Measurements from ENCODE around the gene PCDH9.
"Not testable (repeated sequence)": the region's sequence is repeated elsewhere in the genome, so short reads cannot be mapped to it uniquely, and the experiment has no call there.

The PCDH9 gene

DNA sequence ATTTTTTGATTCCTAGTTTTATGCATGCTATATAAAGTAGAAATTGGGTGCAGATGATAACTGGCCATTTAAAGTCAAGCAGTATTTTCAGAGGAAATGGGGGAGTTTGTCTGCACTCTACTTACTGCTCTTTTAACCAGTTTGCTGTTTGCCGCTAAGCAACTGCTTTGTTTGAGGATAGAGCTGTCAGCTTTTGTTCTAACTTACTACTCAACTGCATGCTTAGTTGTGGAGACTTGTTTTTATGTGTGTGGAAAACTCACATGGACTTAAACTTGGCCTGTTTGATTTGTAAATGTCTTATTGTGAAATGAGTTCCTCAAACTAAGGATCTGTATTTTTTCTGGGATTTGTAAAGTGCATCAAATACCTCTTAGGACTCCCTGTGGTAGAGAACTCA lies 591.1 kb downstream of the PCDH9 start:
- DNase-seq, result no peak

DNA sequence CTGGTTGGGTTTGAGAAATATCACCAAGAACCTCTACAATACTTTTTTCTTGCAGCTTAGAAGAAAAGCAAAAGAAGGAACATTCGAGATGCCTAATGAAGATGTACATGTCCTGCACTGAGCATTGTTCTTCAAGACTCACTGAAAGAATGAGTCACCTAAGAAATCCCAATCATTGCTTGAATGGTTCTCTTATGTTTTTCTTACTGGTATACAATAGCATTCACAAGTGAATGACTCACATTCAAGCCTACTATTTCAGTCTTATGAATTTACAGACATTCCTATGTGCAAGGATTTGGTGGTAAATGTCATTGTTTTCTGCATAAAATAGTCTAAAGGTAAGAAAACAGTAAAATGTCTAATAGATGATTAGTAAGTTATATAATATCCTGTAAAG lies 594.6 kb downstream of the PCDH9 start:
- DNase-seq, result no peak

DNA sequence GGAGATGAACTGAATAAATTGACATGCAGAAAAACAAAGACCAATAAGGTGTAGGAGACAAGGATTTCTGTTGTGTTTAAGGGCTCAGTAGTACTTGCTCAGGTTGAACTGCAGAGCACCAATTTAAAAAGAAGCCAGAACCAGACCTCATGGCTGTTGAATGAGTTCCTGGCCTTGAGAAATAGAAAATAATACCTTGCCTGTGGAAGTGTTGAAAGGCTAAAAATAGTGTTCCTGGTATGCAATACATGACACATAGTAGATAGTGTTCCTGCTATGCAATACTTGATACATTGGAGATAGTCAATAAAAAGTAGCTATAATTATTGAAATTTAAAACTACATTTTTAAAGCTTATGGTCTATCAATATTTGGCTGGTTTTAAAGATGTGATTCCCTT lies 595.8 kb downstream of the PCDH9 start:
- no peak for DNase-seq

DNA sequence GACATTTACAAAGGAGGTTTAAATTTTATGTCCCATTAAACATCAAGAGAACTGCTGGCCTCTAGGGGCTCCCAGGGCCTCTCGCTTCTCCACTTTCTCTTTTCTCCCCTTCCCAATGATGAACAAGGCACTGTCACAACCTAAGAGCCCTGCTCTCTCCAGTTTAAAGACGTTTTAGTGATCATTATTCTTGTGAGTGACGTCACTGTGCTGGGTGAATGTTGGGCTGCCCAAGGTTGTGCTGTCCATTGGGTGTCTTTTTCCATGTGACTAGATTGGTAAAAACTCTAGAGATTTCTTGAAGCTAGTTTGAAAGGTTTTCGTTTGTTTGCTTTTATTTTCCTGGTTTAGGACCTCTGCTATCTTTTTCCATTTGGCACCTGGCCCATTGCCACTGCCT lies 602.6 kb downstream of the PCDH9 start:
- no peak for DNase-seq

DNA sequence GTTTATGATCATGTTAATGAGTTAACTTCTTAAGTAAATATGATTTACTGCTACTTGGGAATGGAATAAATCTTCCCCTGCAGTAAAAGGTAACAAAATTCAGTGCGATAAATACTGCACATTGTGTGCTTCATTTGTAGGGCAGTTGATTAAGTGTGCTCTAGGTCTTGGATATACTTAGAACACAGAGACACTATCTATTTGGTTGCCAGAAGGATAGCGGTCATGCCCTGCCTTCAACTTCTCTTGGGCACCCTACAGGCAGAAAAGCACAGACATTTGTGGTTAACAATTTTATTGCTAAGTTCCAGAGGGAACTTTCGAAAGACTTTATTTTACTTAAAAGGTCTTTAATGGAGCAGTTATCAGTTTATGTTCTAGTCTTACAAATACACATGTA lies 605.8 kb downstream of the PCDH9 start:
- peak; percentile 10 to 11 for DNase-seq

DNA sequence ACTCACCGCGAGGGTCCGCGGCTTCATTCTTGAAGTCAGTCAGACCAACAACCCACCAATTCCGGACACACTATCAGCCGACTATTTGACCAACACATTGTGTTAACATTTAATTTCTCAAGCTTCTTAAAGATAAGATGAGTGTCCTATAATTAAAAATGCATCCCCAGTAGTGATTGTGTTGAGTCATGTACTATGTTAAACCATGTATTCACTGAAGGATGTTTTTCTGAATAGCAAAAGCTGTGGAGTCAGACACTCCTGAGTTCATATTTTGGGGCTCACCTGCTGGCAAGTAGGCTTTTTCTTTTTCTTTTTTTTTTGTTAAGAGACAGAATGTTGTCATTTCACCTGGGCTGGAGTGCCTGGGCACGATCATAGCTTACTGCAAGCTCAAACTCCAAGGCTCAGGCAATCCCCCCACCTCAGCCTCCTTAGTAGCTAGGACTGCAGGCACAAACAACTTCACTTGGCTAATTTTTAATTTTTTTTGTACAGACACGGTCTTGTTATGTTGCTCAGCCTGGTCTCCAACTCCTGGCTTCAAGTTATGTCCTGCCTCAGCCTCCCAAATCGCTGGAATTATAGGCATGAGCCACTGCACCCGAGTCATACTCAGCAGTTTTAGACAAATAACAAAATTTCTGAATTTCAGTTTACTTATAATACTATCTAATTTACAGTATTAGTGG lies 606.9 kb downstream of the PCDH9 start:
- DNase-seq, result no peak

DNA sequence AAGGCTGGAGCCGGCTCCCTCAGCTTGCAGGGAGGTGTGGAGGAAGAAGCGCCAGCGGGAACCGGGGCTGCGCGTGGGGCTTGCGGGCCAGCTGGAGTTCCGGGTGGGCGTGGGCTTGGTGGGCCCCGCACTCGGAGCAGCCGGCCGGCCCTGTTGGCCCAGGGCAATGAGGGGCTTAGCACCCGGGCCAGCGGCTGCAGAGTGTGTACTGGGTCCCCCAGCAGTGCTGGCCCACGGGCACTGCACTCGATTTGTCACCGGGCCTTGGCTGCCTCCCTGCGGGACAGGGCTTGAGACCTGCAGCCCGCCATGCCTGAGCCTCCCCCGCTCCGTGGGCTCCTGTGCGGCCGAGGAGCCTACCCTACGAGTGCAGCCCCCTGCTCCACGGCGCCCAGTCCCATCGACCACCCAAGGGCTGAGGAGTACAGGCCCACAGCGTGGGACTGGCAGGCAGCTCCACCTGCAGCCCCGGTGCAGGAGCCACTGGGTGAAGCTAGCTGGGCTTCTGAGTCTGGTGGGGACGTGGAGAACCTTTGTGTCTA lies 608.2 kb downstream of the PCDH9 start:
- DNase-seq, result not testable (repeated sequence)

DNA sequence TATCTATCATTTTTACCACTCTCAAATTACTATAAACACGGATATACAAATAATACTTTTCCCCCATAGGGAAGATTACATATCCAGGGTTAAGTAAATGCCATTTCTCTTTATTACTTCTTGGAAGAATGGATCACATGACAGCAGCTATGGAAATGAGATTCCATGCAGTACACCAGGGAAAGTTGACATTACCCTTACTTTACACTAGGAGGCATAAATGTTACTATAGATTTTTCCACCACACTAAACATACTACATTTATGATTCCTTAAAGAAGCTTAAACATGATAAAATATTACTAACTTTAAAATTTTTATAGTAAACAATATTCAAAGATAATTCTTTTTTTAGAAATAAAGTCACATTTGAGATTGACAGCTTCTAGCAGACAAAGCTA lies 611.4 kb downstream of the PCDH9 start:
- peak; percentile 22 to 67 for DNase-seq

DNA sequence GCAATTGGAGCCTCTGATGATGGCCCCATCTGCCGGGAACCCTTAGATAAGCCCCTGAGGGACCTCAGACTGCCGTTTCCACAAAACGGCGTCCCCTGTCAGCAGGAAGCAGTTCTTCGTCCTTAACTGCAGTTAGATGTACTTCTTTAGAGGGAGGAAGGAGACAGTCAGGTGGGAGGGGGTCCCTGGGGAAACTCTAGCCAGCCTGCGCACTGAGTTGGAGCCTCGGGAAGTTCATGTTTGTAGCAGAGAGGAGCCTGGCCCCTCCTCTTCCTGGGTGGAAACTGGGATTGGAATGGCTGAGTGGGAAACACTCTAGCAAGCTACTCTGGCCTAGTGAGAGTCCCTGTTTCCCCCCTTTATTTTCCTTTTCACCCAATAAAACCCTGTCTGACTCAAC lies 612.4 kb downstream of the PCDH9 start:
- no peak for DNase-seq

DNA sequence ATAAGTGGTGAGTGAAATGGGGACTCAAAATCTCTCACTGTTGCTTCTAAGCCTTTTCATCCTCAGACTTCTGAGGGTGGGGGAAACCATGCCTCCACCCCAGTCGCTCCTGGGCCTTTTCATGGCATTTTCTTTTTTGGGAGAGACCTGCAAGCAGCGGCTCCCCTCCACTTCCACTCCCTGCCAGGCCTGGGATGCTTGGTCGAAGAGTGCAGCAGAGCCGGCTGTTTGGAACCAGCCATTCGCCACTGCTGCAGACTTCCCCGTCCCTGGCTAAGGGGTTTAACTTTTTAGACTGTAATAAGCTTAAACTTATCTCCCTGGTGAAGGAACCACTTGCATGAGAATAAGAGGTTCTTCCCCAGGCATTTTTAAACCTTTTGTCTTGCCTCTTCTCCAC lies 617.2 kb downstream of the PCDH9 start:
- DNase-seq, result no peak

DNA sequence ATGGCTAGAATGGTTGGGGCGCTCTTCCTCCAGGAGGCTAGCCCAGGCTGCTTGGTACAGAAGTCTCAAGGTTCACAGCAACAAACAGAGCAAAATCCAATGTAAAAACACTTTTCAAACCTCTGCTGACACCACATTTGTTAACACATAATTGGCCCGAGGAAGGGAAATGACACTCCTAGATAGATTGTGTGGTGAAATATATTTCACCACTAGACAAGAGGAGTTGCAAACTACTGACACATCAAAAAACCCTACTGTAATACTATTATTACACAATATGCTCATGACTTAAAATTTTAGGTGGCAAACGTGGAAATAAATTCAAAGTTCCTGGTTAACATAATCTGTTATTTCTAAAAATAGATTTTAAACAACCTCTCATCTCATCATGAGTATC lies 643.6 kb downstream of the PCDH9 start:
- no peak for DNase-seq

DNA sequence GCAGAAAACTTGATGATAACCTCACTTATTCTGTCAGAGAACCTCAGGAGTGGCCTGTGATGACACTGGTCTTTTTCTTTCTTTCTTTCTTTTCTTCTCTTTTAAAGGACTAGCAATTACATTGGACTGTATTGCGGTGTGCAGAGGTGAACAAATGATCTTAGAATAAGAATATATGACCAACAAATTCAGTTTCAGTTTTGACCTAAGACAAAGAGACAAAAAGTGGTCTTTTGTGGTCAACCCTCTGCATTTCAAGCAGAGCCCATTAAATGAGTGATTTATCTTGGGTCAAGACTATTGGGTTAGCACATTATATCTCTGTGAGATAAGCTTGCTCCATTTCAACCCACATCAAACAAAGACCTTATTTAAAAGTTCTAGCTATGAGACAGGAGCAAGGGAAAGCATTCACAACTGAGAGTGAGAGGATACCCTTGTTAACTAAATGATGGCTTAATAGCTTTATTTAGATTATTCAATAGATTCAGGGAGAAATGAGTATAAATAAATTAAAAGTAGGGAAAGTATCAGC lies 644.4 kb downstream of the PCDH9 start:
- DNase-seq, result no peak

DNA sequence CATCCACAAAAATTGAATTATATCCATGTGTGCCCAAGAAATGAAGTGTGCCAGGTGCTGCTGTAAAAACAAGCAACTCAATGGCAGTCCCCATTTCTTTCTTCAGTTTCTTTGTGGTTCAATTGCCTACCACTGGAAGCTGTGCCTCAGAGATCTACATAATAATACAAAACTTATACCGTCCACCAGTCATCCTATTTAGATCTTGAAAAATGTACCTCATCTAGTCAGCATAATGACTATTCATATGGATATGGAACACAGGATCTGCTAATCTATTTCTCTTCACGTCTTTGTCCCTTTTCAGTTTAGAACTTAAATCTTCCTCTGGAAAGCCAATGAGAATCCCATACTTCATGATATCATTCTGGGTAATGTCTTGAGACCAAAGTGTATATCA lies 648.5 kb downstream of the PCDH9 start:
- DNase-seq, result no peak

DNA sequence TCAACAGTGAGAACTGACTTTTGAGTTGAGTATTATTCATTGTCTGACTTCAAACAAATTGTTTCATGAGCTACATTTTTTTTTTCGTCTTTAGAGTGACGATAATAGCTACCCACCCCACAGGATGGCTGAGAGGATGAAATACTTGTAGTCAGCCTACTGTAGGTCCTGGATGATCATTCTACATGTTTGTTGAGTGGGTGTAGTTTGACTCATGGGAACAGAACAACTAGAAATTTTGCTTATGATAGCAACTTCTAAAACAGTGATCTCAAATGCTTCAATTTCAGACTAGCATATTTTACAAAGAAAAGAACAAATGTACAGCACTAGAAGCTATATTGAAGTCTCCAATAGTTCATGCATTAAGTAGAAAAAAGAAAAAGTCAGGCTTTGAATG lies 651.8 kb downstream of the PCDH9 start:
- DNase-seq, result no peak

DNA sequence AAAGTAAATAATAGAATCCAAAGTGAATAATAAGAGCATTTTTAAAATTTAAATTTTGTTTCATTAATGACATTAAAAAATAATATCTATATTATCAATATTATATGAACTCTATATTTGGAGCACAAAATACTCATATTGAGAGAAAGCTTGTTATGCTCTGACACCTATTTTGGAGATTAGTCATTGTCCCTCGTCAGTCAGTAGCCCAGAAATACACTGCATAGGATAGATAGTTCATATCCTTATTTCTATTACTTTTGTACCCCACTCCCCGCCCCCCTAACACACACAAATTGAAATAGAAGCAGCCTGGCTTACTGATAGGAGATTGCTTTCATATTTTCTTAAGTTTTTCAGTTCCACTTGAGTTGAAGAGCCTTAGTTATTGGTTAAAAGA lies 652.8 kb downstream of the PCDH9 start:
- DNase-seq, result no peak

DNA sequence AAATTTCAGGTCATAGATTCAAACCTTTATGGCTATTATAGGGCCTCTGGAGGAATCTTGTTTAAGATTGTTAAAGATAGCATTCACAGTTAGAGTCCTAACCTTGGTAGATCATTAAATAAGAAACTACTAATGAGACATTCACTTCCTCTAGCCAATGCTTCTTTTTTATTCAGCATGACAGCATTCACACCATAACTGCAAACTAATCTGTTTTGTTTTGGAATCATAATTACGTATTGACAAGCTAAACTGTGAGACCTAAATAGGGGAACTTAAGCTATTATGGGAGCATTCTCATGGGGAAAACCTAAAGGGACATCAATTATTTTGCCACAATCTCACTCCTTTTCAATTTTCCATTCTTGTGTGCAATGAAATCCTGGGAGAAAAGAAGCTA lies 653.8 kb downstream of the PCDH9 start:
- DNase-seq, result no peak

DNA sequence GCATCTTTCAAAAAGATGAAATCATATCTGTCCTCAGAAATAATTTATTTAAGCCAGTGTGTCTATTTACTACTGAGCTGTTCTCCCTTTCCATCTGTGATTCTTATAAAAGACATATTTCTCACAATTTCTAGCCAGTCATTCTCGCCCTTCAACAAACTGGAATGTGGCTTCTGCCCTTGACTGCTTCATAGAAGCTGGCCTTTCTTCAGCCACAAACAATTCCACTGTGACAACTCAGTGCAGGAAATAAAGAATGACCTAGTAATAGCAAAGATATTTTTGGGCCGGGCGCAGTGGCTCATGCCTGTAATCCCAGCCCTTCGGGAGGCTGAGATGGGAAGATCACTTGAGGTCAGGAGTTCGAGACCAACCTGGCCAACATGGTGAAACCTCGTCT lies 655.5 kb downstream of the PCDH9 start:
- no peak for DNase-seq

DNA sequence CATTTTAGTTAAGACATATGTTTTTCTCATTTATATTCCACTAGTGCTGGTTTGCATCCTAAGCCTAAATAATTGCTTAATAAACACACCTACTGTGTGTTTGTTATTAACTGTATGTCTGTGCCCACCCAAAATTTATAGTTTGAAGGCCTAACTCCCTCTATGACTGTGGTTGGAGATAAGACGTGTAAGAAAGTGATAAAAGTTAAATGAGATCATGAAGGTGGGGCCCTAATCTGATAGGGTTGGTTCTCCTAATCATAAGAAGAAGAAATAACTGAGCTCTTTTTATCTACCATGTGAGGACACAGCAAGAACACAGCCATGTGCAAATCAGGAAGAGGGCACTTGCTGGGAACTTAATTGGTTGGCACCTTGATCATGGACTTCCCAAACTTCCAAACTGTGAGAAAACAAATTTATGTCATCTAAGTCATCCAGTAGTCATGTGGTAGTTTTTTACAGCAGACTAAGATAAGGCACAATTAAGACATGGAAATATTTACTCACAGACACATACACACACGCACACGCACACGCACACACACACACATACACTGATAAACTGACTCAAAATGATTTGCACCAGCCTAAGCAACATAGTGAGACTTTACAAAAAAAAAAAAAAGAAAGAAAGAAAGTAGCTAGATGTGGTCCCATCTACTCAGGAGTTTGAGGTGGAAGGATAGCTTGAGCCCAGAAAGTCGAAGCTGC lies 662.1 kb downstream of the PCDH9 start:
- no peak for DNase-seq

DNA sequence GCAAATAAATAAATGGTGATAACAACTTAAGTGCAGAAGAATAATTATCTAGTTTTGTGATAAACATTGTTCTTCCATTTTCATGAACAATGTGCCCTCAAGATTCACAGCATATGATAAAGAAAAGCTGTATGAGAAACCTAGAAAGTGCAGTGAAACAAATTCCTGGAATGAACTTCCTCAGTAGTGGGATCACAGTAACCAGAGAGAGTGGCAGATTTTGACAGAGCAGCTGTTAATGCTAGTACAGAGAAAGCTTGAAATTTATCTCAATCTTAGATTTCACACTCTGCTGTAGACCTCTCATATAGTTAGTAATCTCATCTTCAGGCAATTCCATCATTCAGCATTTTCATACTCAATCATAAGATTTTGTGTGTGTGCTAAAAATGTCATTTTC lies 664.9 kb downstream of the PCDH9 start:
- no peak for DNase-seq

DNA sequence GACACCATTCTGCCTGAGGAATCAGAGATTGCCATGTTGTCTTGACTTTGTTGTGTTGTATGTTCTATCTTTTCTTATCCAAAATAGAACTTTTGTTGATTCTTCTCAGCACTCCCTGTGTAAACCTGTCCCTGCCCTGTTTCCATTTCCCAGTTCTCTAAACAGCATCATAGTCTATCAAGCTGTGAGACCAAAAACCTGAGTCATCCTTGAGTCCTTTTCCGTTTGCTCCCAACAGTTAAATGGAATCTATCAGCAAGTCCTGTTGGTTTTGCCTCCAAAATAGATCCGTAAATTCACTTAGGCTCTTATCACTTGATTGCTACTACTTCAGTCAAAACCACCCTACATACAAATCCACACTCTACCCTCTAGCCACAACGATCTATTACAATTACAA lies 667.1 kb downstream of the PCDH9 start:
- DNase-seq, result no peak

DNA sequence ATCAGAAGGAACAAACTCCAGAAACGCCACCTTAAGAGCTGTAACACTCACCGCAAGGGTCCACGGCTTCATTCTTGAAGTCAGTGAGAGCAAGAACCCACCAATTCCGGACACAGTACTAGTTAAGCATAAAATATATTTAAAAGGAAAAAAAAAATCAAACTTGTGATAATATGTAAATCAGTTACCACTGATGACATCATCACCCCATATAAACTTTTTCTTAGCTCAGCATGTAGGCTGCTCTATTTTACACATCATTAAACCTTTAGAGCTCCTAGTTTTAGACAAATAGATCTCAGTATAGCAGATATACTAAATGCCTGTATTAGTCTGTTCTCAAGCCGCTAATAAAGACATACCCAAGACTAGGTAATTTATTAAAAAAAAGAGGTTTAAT lies 668.1 kb downstream of the PCDH9 start:
- no peak for DNase-seq

DNA sequence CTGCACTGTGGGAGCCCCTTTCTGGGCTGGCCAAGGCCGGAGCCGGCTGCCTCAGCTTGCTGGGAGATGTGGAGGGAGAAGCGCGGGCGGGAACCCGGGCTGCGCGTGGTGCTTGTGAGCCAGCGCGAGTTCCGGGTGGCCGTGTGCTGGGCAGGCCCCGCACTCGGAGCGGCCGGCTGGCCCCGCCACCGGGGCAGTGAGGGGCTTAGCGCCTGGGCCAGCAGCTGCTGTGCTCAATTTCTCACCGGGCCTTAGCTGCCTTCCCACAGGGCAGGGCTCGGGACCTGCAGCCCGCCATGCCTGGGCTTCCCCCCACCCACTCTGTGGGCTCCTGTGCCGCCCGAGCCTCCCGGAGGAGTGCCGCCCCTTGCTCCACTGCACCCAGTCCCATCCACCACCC lies 669.1 kb downstream of the PCDH9 start:
- no peak for DNase-seq

DNA sequence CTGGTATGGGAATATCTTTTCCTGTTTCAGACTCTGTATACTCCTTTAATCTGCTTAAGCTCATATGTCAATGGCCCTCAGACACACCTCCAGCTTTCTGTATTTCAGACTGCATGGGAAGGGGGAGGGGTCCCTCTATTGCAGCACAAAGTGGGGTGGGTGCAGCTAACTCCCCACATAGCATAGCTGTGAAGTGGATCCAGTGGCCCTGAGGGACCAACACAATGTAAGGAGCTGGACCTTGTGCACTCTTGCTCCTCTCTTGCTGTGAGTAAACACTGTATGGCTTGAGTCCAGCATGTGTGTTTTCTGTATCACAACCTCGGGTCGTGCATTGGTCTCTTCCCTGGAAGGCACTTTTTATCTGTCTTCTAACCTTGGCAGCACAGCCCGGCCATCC lies 669.9 kb downstream of the PCDH9 start:
- DNase-seq, result no peak

DNA sequence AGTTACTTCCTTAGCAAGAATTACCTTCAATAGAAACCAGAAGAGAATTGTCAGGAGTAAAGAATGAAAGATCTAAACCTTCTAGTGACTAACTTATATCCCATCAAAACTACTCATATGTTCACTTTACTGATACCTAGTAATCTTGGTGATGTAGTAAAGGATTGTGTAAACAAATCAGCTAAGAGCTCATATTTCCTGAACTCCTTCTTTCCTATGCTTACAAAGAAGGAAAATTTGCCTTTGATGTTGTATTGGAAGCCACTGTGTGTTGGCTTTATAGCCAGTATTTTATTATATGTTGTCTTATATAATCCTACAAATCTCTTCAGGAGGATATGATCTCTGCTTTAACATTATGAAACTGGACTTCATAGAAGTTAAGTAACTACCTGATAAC lies 671.0 kb downstream of the PCDH9 start:
- no peak for DNase-seq
